Smooth muscle cell (in vitro differentiated cells): ENCODE results near the gene PHLDB3. TPM values are rescaled to one million over a fixed set of nuclear protein-coding genes. Genes with fewer than 3 reads are reported as not detected.

ENCODE experiments used
- DNase-seq: peaks from one replicate; lab custom pipeline; 2025; ENCODE audit not compliant: unreplicated experiment; lab: John Stamatoyannopoulos, UW
- H2AFZ ChIP-seq: fragments of 200-600 bp; sonication (generic); 2 replicates; pipeline ENCODE4 v1.6.0; 2016; ENCODE audit warnings: antibody characterized with exemption, low read depth, mild to moderate bottlenecking
- H3F3A ChIP-seq: fragments of 200-600 bp; sonication (generic); 2 replicates; pipeline ENCODE4 v1.6.0; 2017; ENCODE audit warnings: antibody characterized with exemption, low read depth
- H3K27ac ChIP-seq: fragments of 200-600 bp; sonication (generic); 2 replicates; pipeline ENCODE4 v1.5.1; 2016; ENCODE audit warnings: low read depth, mild to moderate bottlenecking
- H3K27me3 ChIP-seq: fragments of 200-600 bp; sonication (generic); 2 replicates; pipeline ENCODE4 v1.6.1; 2016; ENCODE audit warnings: low read depth, mild to moderate bottlenecking
- H3K36me3 ChIP-seq: fragments of 200-600 bp; sonication (generic); 2 replicates; pipeline ENCODE4 v1.5.1; 2016; ENCODE audit warnings: low read depth
- H3K4me1 ChIP-seq: fragments of 200-600 bp; sonication (generic); 2 replicates; pipeline ENCODE4 v1.5.1; 2016; ENCODE audit warnings: low read depth
- H3K4me2 ChIP-seq: fragments of 200-600 bp; sonication (generic); 2 replicates; pipeline ENCODE4 v1.6.0; 2016; ENCODE audit warnings: mild to moderate bottlenecking
- H3K4me3 ChIP-seq: fragments of 200-600 bp; sonication (generic); 2 replicates; pipeline ENCODE4 v1.5.1; 2016; ENCODE audit warnings: mild to moderate bottlenecking
- H3K79me2 ChIP-seq: fragments of 200-600 bp; sonication (generic); 2 replicates; pipeline ENCODE4 v1.6.0; 2016; ENCODE audit warnings: low read depth, mild to moderate bottlenecking
- H3K9ac ChIP-seq: fragments of 200-600 bp; sonication (generic); 2 replicates; pipeline ENCODE4 v1.6.0; 2016; ENCODE audit warnings: low read depth
- H3K9me3 ChIP-seq: fragments of 200-600 bp; sonication (generic); replicated peaks from 2 replicates; pipeline ENCODE4 v1.5.1; 2016; ENCODE audit warnings: low read depth
- H4K20me1 ChIP-seq: fragments of 200-600 bp; sonication (generic); 2 replicates; pipeline ENCODE4 v1.6.0; 2016; ENCODE audit warnings: low read depth
- WGBS: methylation state at CpG from one replicate; pipeline ENCODE4 v1.1.7; 2016; ENCODE audit warnings: low lambda C conversion rate; 5-methylcytosine and 5-hydroxymethylcytosine counted together
- polyA plus RNA-seq: library from polyadenylated mRNA; unstranded; fragments of >200 nt; fragmentation: Nextera tagmentation; extraction: Ambion mirVana; gene quantifications from 2 replicates; pipeline ENCODE4 v1.2.1, GENCODE V29; 2016
- total RNA-seq: library from RNA; depleted of rRNA; stranded (reverse); fragments of >200 nt; gene quantifications from 2 replicates; pipeline ENCODE4 v1.2.3, GENCODE V29; 2014
- TF ChIP-seq, protein P1 (sequence below): fragments of 200-600 bp; sonication (generic); IDR thresholded peaks from 2 replicates; pipeline ENCODE4 v1.5.1; 2017; ENCODE audit warnings: borderline replicate concordance, mild to moderate bottlenecking, antibody characterized with exemption; ENCODE audit not compliant: insufficient read depth, poor library complexity, severe bottlenecking

Gene PHLDB3
- total and polyA plus RNA-seq, 2 experiments from 2014 or later: 7.2 to 8.6 TPM

DNA sequence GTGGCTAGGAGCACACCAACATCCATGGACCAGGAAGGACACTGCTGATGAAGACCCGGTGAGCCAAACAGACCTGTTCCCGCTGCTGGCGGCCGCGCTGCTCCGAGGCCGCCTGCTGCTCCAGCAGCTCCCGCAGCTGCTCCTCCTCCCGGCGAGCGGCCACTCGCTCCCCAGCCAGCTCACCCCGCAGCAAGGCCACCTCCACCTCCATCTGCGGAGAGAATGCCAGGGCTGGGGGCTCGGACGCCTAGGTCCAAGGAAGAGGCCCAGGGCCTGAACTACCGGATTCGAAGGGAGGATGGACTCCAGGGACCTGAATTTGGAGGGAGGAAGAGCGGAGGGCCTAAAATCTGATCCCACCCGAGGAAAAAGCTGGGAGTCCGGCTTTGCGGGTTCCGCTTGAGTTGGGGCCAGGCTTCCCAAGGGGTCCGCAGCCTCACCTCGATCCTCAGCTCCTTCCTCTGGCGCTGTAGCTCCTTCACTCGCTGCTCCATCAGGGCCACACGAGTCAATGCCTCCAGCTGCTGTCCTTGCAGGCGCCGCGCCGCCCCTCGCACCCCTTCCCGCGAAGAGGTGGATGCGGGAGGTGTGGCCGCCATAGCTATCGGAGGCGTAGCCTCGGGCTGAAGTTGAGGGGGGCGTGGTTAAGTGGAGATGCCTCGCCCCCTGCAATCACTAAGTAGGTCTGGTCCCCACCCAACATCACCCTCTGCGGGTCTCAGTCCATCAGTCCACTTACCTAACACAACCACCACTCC lies 2.7 kb downstream of the PHLDB3 start:
- 65% methylated on average over 43 of the region's 43 CpGs for WGBS
- DNase-seq: no peak
- Histone ChIP-seq H3F3A (no peaks in the 10 kb centered on the region), H3K27me3 (no peaks in the 10 kb centered on the region), H4K20me1 (no peaks in the 10 kb centered on the region), H3K4me3 (no peak overlapping the region), H3K9ac (no peak overlapping the region), H3K4me2 (no peak overlapping the region), H3K79me2 (no peaks in the 10 kb centered on the region), H3K27ac (no peak overlapping the region), H3K36me3 (no peaks in the 10 kb centered on the region), H2AFZ (no peak overlapping the region), H3K9me3 (no peaks in the 10 kb centered on the region), H3K4me1 (peaks cover 4% of the 10 kb centered on the region)
- TF ChIP-seq, protein P1, sequence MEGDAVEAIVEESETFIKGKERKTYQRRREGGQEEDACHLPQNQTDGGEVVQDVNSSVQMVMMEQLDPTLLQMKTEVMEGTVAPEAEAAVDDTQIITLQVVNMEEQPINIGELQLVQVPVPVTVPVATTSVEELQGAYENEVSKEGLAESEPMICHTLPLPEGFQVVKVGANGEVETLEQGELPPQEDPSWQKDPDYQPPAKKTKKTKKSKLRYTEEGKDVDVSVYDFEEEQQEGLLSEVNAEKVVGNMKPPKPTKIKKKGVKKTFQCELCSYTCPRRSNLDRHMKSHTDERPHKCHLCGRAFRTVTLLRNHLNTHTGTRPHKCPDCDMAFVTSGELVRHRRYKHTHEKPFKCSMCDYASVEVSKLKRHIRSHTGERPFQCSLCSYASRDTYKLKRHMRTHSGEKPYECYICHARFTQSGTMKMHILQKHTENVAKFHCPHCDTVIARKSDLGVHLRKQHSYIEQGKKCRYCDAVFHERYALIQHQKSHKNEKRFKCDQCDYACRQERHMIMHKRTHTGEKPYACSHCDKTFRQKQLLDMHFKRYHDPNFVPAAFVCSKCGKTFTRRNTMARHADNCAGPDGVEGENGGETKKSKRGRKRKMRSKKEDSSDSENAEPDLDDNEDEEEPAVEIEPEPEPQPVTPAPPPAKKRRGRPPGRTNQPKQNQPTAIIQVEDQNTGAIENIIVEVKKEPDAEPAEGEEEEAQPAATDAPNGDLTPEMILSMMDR: no peak

DNA sequence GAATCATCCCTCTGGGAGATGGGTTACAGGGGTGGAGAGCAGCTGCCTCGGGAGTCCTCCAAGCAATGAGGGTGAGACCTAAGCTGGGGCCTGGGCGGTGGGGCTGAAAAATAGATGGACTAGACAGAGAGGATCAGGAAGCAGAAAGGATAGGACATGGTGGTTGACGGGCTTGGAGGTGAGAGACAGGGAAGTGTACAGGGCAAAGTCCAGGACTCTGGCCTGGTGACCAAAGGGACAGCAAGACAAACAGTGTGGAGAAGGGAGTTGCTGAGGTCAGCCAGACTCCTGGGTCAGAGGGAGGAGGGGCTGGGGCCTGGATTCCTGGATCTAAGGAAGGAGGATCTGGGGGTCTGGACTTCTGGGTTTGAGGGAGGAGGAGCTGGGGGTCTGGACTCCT lies 5.5 kb downstream of the PHLDB3 start:
- DNase-seq: no peak
- Histone ChIP-seq H3K27ac (no peak overlapping the region), H4K20me1 (no peaks in the 10 kb centered on the region), H3K4me2 (no peak overlapping the region), H3K4me3 (no peak overlapping the region), H3K4me1 (peaks cover 4% of the 10 kb centered on the region), H3K9me3 (no peaks in the 10 kb centered on the region), H3K79me2 (no peaks in the 10 kb centered on the region), H2AFZ (no peak overlapping the region), H3K27me3 (no peaks in the 10 kb centered on the region), H3K36me3 (no peaks in the 10 kb centered on the region), H3F3A (no peaks in the 10 kb centered on the region), H3K9ac (no peak overlapping the region)
- TF ChIP-seq, protein P1: no peak
- 84% methylated on average over 3 of the region's 3 CpGs for WGBS

DNA sequence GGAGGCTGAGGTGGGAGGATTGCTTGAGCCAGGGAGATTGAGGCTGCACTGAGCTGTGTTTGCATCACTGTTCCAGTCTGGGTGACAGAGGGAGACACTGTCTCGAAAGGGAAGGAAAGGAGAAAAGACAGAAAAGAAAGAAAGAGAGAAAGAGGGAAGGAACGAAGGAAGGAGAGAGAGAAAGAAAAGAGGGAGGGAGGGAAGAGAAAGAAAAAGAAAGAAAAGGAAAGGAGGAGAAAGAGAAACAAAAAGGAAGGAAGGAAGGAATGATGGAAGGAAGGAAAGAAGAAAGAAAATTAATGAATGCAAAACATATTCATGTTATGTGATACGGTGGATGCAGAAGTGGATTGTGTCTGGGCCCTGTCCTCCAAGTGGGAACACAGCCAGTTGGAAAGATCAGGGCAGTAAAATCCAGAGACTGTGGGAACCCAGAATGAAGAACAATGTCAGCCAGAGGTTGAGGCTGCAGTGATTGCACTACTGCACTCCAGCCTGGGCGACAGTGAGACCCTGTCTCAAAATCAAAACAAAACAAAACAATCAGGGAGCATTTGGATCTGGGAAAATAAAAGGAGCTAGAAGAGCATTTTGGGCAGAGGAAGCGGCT lies 6.2 kb downstream of the PHLDB3 start:
- no peaks in the 10 kb centered on the region for H4K20me1 ChIP-seq
- no peaks in the 10 kb centered on the region for H3K9me3 ChIP-seq
- H3K27ac ChIP-seq: no peak overlapping the region
- TF ChIP-seq, protein P1: no peak
- H3F3A ChIP-seq: no peaks in the 10 kb centered on the region
- no peaks in the 10 kb centered on the region for H3K79me2 ChIP-seq
- H3K4me3 ChIP-seq: no peak overlapping the region
- H3K36me3 ChIP-seq: no peaks in the 10 kb centered on the region
- no peak overlapping the region for H3K9ac ChIP-seq
- H3K4me1 ChIP-seq: peaks cover 4% of the 10 kb centered on the region
- no peak for DNase-seq
- 94% methylated on average over 5 of the region's 5 CpGs for WGBS
- no peak overlapping the region for H2AFZ ChIP-seq
- H3K4me2 ChIP-seq: no peak overlapping the region
- H3K27me3 ChIP-seq: no peaks in the 10 kb centered on the region

DNA sequence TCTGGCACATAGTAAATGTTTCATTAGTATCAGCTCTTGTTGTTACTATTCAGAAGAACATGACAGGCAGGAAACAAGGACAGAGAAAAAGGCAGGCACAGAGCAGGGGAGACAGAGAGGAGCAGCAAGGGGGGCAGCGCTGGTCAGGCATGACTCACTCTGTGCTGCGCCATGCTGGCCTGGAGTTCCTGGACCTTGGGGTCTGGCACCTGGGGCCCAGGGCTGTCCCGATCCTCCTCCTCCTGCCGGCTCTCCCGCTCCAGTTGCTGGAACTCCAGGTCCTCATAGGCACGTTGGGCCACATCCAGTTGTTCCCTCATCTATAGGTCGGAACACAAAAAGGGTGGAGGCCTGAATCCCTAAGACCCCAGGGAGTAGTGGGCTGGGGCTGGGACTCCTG lies 7.6 kb downstream of the PHLDB3 start:
- Histone ChIP-seq H3K4me1 (no peaks in the 10 kb centered on the region), H4K20me1 (no peaks in the 10 kb centered on the region), H3K9me3 (no peaks in the 10 kb centered on the region), H2AFZ (no peak overlapping the region), H3K36me3 (no peaks in the 10 kb centered on the region), H3K27me3 (no peaks in the 10 kb centered on the region), H3K4me3 (no peak overlapping the region), H3K9ac (no peak overlapping the region), H3F3A (no peaks in the 10 kb centered on the region), H3K4me2 (no peak overlapping the region), H3K79me2 (no peaks in the 10 kb centered on the region), H3K27ac (no peak overlapping the region)
- TF ChIP-seq, protein P1: no peak
- 95% methylated on average over 7 of the region's 7 CpGs for WGBS
- no peak for DNase-seq
